HL-60 (cell line): ENCODE data around the gene GALK1.

Experiments used
- DNase-seq, 2 experiments: peaks; one replicate each; pipeline ENCODE4 v3.0.0-alpha.2; 2010 to 2020; ENCODE audit warnings: low read depth in 1 of 2, low spot score in 1 of 2
- H3K27ac ChIP-seq: fragments of 250-450 bp; sonication (Bioruptor Pico); replicated peaks from 2 replicates; pipeline ENCODE4 v1.5.1; 2020; ENCODE audit warnings: mild to moderate bottlenecking, moderate library complexity
- H3K27me3 ChIP-seq: fragments of 250-450 bp; sonication (Bioruptor Pico); 2 replicates; pipeline ENCODE4 v1.5.1; 2021; ENCODE audit warnings: mild to moderate bottlenecking, moderate library complexity; ENCODE audit not compliant: insufficient read depth, poor library complexity, severe bottlenecking
- H3K4me3 ChIP-seq: replicated peaks from 2 replicates; pipeline ENCODE4 v1.5.1; 2011; ENCODE audit warnings: mild to moderate bottlenecking, control low read depth, low read length; ENCODE audit not compliant: insufficient read depth
- CTCF ChIP-seq: IDR thresholded peaks from one replicate; pipeline ENCODE4 v1.5.1; 2011; ENCODE audit warnings: low read length, control low read depth, inconsistent platforms; ENCODE audit not compliant: insufficient read depth
- GABPA ChIP-seq: IDR thresholded peaks from 2 replicates; pipeline ENCODE4 v1.6.1; 2012; ENCODE audit warnings: low read depth
- POLR2AphosphoS5 ChIP-seq: IDR thresholded peaks from 2 replicates; pipeline ENCODE4 v1.6.1; 2012; ENCODE audit warnings: low read depth
- SPI1 ChIP-seq: IDR thresholded peaks from 2 replicates; pipeline ENCODE4 v1.6.1; 2012; ENCODE audit warnings: low read depth, mild to moderate bottlenecking, borderline replicate concordance
- TF ChIP-seq, protein P1 (sequence below): IDR thresholded peaks from 2 replicates; pipeline ENCODE4 v1.6.1; 2012; ENCODE audit warnings: low read depth; ENCODE audit not compliant: insufficient replicate concordance

The GALK1 gene

GRCh38 chr17:75756451-75757085, 8.4 kb downstream of the GALK1 start:
- H3K27ac ChIP-seq = no peak overlapping the region
- H3K27me3 ChIP-seq = no peaks in the 10 kb centered on the region
- DNase-seq = no peak
- TF ChIP-seq, protein P1, sequence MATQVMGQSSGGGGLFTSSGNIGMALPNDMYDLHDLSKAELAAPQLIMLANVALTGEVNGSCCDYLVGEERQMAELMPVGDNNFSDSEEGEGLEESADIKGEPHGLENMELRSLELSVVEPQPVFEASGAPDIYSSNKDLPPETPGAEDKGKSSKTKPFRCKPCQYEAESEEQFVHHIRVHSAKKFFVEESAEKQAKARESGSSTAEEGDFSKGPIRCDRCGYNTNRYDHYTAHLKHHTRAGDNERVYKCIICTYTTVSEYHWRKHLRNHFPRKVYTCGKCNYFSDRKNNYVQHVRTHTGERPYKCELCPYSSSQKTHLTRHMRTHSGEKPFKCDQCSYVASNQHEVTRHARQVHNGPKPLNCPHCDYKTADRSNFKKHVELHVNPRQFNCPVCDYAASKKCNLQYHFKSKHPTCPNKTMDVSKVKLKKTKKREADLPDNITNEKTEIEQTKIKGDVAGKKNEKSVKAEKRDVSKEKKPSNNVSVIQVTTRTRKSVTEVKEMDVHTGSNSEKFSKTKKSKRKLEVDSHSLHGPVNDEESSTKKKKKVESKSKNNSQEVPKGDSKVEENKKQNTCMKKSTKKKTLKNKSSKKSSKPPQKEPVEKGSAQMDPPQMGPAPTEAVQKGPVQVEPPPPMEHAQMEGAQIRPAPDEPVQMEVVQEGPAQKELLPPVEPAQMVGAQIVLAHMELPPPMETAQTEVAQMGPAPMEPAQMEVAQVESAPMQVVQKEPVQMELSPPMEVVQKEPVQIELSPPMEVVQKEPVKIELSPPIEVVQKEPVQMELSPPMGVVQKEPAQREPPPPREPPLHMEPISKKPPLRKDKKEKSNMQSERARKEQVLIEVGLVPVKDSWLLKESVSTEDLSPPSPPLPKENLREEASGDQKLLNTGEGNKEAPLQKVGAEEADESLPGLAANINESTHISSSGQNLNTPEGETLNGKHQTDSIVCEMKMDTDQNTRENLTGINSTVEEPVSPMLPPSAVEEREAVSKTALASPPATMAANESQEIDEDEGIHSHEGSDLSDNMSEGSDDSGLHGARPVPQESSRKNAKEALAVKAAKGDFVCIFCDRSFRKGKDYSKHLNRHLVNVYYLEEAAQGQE = no peak
- TF ChIP-seq POLR2AphosphoS5 = no peak
- no peak for TF ChIP-seq SPI1
- TF ChIP-seq CTCF = no peak
- TF ChIP-seq GABPA = no peak
- H3K4me3 ChIP-seq = no peak overlapping the region

DNA sequence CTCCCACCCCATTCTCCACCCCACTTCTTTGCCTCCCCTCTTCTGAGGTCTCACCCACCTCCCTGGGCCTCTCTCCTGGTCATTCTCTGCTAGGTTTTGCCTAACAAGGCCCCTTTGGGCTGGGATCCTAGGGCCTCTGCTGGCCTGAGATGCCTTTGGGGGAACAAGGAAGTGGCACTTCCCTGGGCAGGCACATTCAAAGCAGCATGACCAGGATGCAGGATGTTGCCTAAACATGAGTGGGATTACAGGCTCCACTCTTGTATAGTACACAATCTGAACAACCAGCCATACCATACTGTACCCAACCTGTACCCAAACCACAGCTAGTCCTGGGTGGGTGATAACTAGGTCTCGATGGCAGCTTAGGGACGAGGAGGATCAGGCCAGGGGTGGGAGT, 9.0 kb downstream of the GALK1 start:
- no peaks in the 10 kb centered on the region for H3K27me3 ChIP-seq
- no peak overlapping the region for H3K27ac ChIP-seq
- no peak overlapping the region for H3K4me3 ChIP-seq
- TF ChIP-seq GABPA = no peak
- TF ChIP-seq, protein P1 = no peak
- TF ChIP-seq POLR2AphosphoS5 = no peak
- TF ChIP-seq SPI1 = peak; percentile 50; the same call in 1 of the 2 replicates
- peak in 1 of 2 experiments; percentile 26 for DNase-seq

DNA sequence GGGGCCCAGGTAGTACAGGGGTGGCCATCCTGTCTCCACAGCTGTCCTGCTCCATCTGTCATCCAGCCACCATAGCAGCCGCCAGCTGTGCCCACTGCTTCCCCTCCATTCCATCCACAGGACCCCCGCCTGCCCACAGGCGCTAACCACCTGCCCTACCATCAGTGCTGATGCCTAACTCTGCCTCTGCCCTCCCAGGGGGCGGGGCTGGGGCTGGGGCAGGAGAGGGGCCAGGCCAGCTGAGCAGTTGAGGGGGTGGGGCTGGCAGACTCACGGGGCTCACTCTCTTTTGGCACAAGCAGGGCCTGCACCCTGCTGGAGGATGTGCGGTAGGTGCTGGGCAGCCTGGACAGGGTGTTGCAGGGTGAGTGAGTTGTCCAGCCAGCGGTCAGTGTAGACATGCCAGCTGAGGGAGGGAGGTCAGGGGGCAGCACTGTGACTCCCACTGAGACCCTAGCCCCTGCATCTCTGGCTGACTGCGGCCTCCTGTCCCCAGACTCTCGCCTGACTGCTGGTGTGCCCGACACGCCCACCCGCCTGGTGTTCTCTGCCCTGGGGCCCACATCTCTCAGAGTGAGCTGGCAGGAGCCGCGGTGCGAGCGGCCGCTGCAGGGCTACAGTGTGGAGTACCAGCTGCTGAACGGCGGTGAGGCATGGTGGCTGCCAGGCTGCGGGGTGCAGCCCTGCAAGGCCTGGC, 9.6 kb downstream of the GALK1 start:
- Histone ChIP-seq H3K4me3 (no peak overlapping the region), H3K27me3 (no peaks in the 10 kb centered on the region), H3K27ac (no peak overlapping the region)
- DNase-seq = no peak
- TF ChIP-seq POLR2AphosphoS5 (no peak), CTCF (no peak), GABPA (no peak), SPI1 (no peak)
- TF ChIP-seq, protein P1 = no peak
